Prostate gland (tissue), 2 donors: ENCODE results near the gene RNF175. TPM values are rescaled to one million over a fixed set of nuclear protein-coding genes. Genes with fewer than 3 reads are reported as not detected.

Source experiments
- DNase-seq: peaks from one replicate; pipeline ENCODE4 v3.0.0-alpha.2; 2019; ENCODE audit warnings: low spot score
- H3K27ac ChIP-seq, 2 donors: fragments of 200-600 bp; sonication (generic); 2 replicates each; pipeline ENCODE4 v1.5.1; 2017 to 2019
- H3K27me3 ChIP-seq: fragments of 200-600 bp; sonication (generic); replicated peaks from 2 replicates; pipeline ENCODE4 v1.5.1; 2019; ENCODE audit not compliant: insufficient read depth
- H3K36me3 ChIP-seq, 2 donors: fragments of 200-600 bp; sonication (generic); 1 replicate in 1 of 2; 2 replicates in 1 of 2; pipeline versions ENCODE4 v1.5.1 to v1.8.1; 2017 to 2019
- H3K4me1 ChIP-seq: fragments of 200-600 bp; sonication (generic); replicated peaks from 2 replicates; pipeline ENCODE4 v1.5.1; 2019
- H3K4me3 ChIP-seq, 2 donors: fragments of 200-600 bp; sonication (generic); 2 replicates each; pipeline ENCODE4 v1.5.1; 2017 to 2019
- H3K9me3 ChIP-seq: fragments of 200-600 bp; sonication (generic); 2 replicates; pipeline ENCODE4 v1.5.1; 2017
- POLR2A ChIP-seq: fragments of 450-650 bp; IDR thresholded peaks from one replicate; pipeline ENCODE4 v1.6.1; 2016; ENCODE audit warnings: antibody characterized with exemption, mild to moderate bottlenecking
- POLR2AphosphoS5 ChIP-seq: sonication (generic); formaldehyde crosslinking; IDR thresholded peaks from one replicate; pipeline ENCODE4 v1.6.1; 2017; ENCODE audit warnings: antibody characterized with exemption
- WGBS: methylation state at CpG from one replicate; pipeline ENCODE4 v1.1.5; 2018; 5-methylcytosine and 5-hydroxymethylcytosine counted together
- intact Hi-C: fragments of 100-400 bp; cut with DNase I; formaldehyde crosslinking; loops from one replicate; pipeline ENCODE4 v1.14.2; 2022
- total RNA-seq, 2 donors: library from RNA; depleted of rRNA; stranded (reverse); fragments of >200 nt; gene quantifications; one replicate each; pipeline ENCODE4 v1.1.0, GENCODE V29; 2016
- TF ChIP-seq, protein P1 (sequence below), 4 experiments: fragments of 200-600 bp in 2 of 4; fragments of 450-650 bp in 2 of 4; sonication (generic) in 2 of 4; IDR thresholded peaks; 1 replicate in 3 of 4; 2 replicates in 1 of 4; pipeline ENCODE4 v1.5.1; 2016 to 2019; ENCODE audit warnings: antibody characterized with exemption in 4 of 4, mild to moderate bottlenecking in 2 of 4, moderate library complexity in 2 of 4

The RNF175 gene
- total RNA-seq, 2 donors from 2014 or later, result 1.9 TPM; not detected in 1

DNA sequence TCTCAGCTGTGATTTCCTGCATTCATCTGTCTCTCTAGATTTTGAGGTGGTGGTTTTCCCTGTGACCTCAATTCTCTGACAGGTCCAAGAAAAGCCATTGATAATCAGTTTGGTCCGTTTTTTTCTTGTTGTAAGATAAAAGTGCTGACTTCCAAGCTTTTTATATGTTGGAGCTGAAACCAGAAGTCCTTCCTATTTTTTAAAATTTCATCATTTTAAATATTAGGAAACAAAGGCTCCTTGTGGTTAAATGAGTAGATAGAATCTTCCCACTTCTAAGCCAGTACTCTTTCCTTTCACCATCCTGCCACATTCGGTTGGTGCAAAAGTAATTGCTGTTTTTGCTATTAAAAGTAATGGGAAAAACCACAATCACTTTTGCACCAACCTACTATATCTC lies 18.3 kb downstream of the RNF175 start:
- no peak overlapping the region for H3K27ac ChIP-seq
- TF ChIP-seq POLR2AphosphoS5 (no peak), POLR2A (no peak)
- TF ChIP-seq, protein P1, sequence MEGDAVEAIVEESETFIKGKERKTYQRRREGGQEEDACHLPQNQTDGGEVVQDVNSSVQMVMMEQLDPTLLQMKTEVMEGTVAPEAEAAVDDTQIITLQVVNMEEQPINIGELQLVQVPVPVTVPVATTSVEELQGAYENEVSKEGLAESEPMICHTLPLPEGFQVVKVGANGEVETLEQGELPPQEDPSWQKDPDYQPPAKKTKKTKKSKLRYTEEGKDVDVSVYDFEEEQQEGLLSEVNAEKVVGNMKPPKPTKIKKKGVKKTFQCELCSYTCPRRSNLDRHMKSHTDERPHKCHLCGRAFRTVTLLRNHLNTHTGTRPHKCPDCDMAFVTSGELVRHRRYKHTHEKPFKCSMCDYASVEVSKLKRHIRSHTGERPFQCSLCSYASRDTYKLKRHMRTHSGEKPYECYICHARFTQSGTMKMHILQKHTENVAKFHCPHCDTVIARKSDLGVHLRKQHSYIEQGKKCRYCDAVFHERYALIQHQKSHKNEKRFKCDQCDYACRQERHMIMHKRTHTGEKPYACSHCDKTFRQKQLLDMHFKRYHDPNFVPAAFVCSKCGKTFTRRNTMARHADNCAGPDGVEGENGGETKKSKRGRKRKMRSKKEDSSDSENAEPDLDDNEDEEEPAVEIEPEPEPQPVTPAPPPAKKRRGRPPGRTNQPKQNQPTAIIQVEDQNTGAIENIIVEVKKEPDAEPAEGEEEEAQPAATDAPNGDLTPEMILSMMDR (IDR thresholded peaks at IDR 0.05), result no peak
- DNase-seq, result no peak
- H3K9me3 ChIP-seq, result no peaks in the 10 kb centered on the region
- H3K27me3 ChIP-seq, result no peaks in the 10 kb centered on the region
- no peaks in the 10 kb centered on the region for H3K4me1 ChIP-seq
- 92% methylated on average over 2 of the region's 2 CpGs for WGBS
- intact Hi-C loops, result no loop called here
- no peaks in the 10 kb centered on the region for H3K36me3 ChIP-seq
- H3K4me3 ChIP-seq, result no peak overlapping the region

DNA sequence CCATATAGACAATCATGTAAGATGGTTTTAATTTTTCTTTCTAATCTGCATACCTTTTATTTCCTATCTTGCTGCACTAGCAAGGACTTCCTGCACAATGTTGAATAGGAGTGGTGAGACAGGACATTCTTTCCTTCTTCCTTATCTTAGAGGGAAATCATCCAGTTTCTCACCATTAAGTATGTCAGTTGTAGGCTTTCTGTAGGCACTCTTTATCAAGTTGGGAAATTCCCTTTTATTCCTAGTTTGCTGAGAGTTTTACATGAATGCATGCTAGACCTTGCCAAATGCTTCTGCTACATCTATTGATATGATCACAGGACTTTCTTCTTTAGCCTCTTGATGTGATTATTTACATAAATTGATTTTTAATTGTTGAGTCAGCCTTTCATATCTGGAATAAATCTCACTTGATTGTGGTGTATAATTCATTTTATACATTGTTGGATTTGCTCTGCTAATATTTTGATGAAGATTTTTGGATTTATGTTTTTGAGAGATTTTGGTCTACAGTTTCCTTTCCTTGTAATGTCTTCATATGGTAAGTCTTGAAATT lies 23.8 kb downstream of the RNF175 start:
- intact Hi-C loops, result no loop called here
- TF ChIP-seq, protein P1 (IDR thresholded peaks at IDR 0.05), result no peak
- TF ChIP-seq POLR2A, result no peak
- TF ChIP-seq POLR2AphosphoS5, result no peak

DNA sequence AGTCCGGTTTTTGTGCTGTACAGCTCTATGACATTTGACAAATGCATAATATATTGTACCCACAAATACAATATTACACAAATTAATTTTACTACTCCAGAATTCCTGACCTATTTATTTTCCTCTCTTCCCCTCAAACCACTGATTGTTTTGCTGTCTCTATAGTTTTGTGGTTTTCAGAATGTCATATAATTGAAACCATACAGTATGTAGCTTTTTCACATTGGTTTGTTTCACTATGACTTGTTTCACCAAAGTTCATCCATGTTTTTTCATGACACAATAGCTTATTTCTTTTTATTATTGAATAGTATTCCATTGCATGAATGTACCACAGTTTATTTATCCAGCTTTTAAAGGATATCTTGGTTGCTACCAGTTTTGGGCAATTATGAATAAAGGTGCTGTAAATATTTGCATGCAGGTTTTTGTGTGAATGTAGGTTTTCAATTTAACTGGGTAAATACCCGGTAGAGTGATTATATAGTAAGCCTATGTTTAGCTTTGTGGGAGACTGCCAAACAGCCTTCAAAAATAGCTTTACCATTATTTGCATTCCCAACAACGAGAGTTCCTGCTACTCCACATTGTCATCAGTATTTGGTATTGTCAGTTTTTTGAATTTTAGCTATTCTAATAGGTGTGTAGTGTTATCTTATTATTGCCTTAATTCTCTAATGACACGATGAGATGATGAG lies 25.9 kb downstream of the RNF175 start:
- intact Hi-C loops, result no loop called here
- no peaks in the 10 kb centered on the region for H3K4me1 ChIP-seq
- WGBS, result 60% methylated on average over 4 of the region's 4 CpGs
- no peak overlapping the region for H3K27ac ChIP-seq
- no peak for DNase-seq
- no peaks in the 10 kb centered on the region for H3K9me3 ChIP-seq
- no peak overlapping the region for H3K4me3 ChIP-seq
- no peaks in the 10 kb centered on the region for H3K36me3 ChIP-seq
- no peaks in the 10 kb centered on the region for H3K27me3 ChIP-seq
- TF ChIP-seq POLR2AphosphoS5, result no peak
- TF ChIP-seq, protein P1 (IDR thresholded peaks at IDR 0.05), result no peak
- TF ChIP-seq POLR2A, result no peak

More for the DNA sequence above, 23.8 kb downstream of the RNF175 start:
- no peak for DNase-seq
- H3K36me3 ChIP-seq, result no peaks in the 10 kb centered on the region
- no peak overlapping the region for H3K27ac ChIP-seq
- H3K4me3 ChIP-seq, result no peak overlapping the region
- no peaks in the 10 kb centered on the region for H3K27me3 ChIP-seq
- no peaks in the 10 kb centered on the region for H3K9me3 ChIP-seq
- no peaks in the 10 kb centered on the region for H3K4me1 ChIP-seq

DNA sequence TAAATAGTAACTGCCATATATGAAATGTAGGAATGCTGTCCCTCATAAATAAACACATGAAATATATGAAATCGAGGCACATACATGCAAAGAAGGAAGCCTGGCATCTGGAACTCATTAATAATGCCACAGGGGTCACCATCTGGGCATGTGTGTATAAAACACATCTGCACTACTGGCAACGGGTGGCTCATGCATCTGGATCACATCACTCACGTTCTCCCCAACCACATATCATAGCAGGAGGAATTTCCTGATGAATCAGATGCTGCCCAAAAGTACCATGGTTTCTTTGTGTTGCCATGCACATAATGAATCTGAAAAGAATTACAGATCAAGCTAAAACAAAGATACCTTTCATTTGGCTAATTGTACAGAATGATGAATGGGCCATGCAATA lies 28.6 kb downstream of the RNF175 start:
- no peaks in the 10 kb centered on the region for H3K36me3 ChIP-seq
- no peaks in the 10 kb centered on the region for H3K9me3 ChIP-seq
- no peak overlapping the region for H3K27ac ChIP-seq
- 21% methylated on average over 3 of the region's 3 CpGs for WGBS
- no peaks in the 10 kb centered on the region for H3K27me3 ChIP-seq
- no peaks in the 10 kb centered on the region for H3K4me1 ChIP-seq
- no peak for TF ChIP-seq POLR2A
- no peak for TF ChIP-seq POLR2AphosphoS5
- TF ChIP-seq, protein P1 (IDR thresholded peaks at IDR 0.05), result no peak
- DNase-seq, result no peak
- no peak overlapping the region for H3K4me3 ChIP-seq
- intact Hi-C loops, result no loop called here

DNA sequence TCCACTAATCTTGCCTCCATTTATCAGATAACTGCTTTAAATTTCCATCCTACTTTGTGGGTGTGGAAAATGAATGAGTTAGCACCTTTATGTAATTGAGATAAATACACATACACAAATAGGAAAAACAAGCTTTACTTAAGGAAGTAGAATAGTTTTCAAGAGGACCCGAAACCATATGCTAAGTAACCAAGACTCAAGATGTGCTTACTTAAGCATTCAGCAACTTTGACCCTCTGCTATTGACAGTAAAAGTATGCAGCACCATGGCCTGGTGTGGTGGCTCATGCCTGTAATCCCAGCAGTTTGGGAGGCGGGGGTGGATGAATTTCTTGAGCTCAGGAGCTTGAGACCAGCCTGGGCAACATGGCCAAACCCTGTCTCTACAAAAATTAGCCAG lies 29.9 kb downstream of the RNF175 start:
- intact Hi-C loops, result no loop called here
- 90% methylated on average over 2 of the region's 2 CpGs for WGBS
- TF ChIP-seq POLR2AphosphoS5 (no peak), POLR2A (no peak)
- TF ChIP-seq, protein P1 (IDR thresholded peaks at IDR 0.05), result no peak
- no peaks in the 10 kb centered on the region for H3K9me3 ChIP-seq
- no peak overlapping the region for H3K27ac ChIP-seq
- no peaks in the 10 kb centered on the region for H3K4me1 ChIP-seq
- H3K36me3 ChIP-seq, result no peaks in the 10 kb centered on the region
- H3K27me3 ChIP-seq, result no peaks in the 10 kb centered on the region
- no peak for DNase-seq
- no peak overlapping the region for H3K4me3 ChIP-seq
